GM12878 (cell line): ENCODE data around the gene KIF12. TPM values are rescaled to one million over a fixed set of nuclear protein-coding genes. Genes with fewer than 3 reads are reported as not detected.
"Not testable (repeated sequence)": the region's sequence is repeated elsewhere in the genome, so short reads cannot be mapped to it uniquely, and the experiment has no call there.

Source experiments
- ATAC-seq: fragments of 200-7000 bp; cut with Tn5 transposase; 3 replicates; pipeline ENCODE4 v1.9.1; 2020; ENCODE audit warnings: mild to moderate bottlenecking, moderate library complexity
- BruUV-seq: library from RNA; stranded (reverse); fragments of 400-500 nt; replicated peaks from 2 replicates; lab custom pipeline; 2021; lab: Mats Ljungman, UMichigan
- CTCF ChIA-PET: fragments of 300-600 bp; sonication (Branson Sonifier 250); formaldehyde crosslinking; extraction: SDS; loops from one replicate; lab custom pipeline; 2021; ENCODE audit warnings: inconsistent platforms; lab: Yijun Ruan, JAX
- POLR2A ChIA-PET: fragments of 350-600 bp; formaldehyde crosslinking; extraction: SDS; loops from one replicate; lab custom pipeline; 2021; ENCODE audit warnings: inconsistent platforms; lab: Charles Lee
- RAD21 ChIA-PET: fragments of 300-600 bp; sonication (Branson Sonifier 250); formaldehyde crosslinking; loops from one replicate; lab custom pipeline; 2023; ENCODE audit warnings: antibody characterized with exemption; ENCODE audit not compliant: unreplicated experiment; lab: Charles Lee
- SMC1A ChIA-PET: fragments of 300-600 bp; sonication (Branson Sonifier 250); formaldehyde crosslinking; loops from one replicate; lab custom pipeline; 2023; ENCODE audit not compliant: unreplicated experiment, uncharacterized antibody; lab: Charles Lee
- DNase-seq: peaks from one replicate; pipeline ENCODE4 v3.0.0-alpha.2; 2011; ENCODE audit warnings: low read depth, low spot score
- FAIRE-seq: peaks from 3 replicates; lab custom pipeline; 2011; peaks lifted over from hg19 to GRCh38; lab: Jason Lieb, UNC
- H2AFZ ChIP-seq: 2 replicates; pipeline ENCODE4 v1.6.0; 2011; ENCODE audit warnings: low read depth, low read length, control low read depth; ENCODE audit not compliant: control insufficient read depth
- H3K27ac ChIP-seq: 2 replicates; pipeline ENCODE4 v1.5.1; 2011; ENCODE audit warnings: control low read depth; ENCODE audit not compliant: control insufficient read depth, insufficient read depth
- H3K27me3 ChIP-seq, 2 experiments: replicated peaks in 1 of 2; 2 replicates each; pipeline versions ENCODE4 v1.6.0 to v1.6.1; 2011; ENCODE audit warnings: low read length in 1 of 2; ENCODE audit not compliant: control insufficient read depth in 2 of 2, insufficient read depth in 2 of 2
- H3K36me3 ChIP-seq, 2 experiments: 2 replicates each; pipeline ENCODE4 v1.5.1; 2011; ENCODE audit warnings: low read length in 1 of 2; ENCODE audit not compliant: control insufficient read depth in 2 of 2, insufficient read depth in 2 of 2
- H3K4me1 ChIP-seq: 2 replicates; pipeline ENCODE4 v1.6.1; 2011; ENCODE audit warnings: mild to moderate bottlenecking, low read length, moderate library complexity, mixed read lengths; ENCODE audit not compliant: control insufficient read depth, insufficient read depth
- H3K4me2 ChIP-seq: 2 replicates; pipeline ENCODE4 v1.6.0; 2011; ENCODE audit warnings: control low read depth; ENCODE audit not compliant: control insufficient read depth, insufficient read depth
- H3K4me3 ChIP-seq: fragments of 200-600 bp; sonication (generic); 2 replicates; pipeline ENCODE4 v1.5.1; 2016
- H3K79me2 ChIP-seq: 2 replicates; pipeline ENCODE4 v1.6.0; 2011; ENCODE audit warnings: low read length; ENCODE audit not compliant: control insufficient read depth, insufficient read depth
- H3K9ac ChIP-seq: 2 replicates; pipeline ENCODE4 v1.8.0; 2011; ENCODE audit warnings: low read length, control low read depth, mixed read lengths; ENCODE audit not compliant: control insufficient read depth, insufficient read depth
- H3K9me3 ChIP-seq: replicated peaks from 3 replicates; pipeline ENCODE4 v1.5.1; 2011; ENCODE audit warnings: mild to moderate bottlenecking, low read length; ENCODE audit not compliant: control insufficient read depth, insufficient read depth
- H4K20me1 ChIP-seq: 2 replicates; pipeline ENCODE4 v1.6.0; 2011; ENCODE audit not compliant: control insufficient read depth, insufficient read depth
- KAT2A ChIP-seq: conservative IDR thresholded peaks from 2 replicates; pipeline ENCODE4 v1.6.1; 2011; ENCODE audit warnings: low read depth, low read length; ENCODE audit not compliant: control insufficient read depth
- WGBS: methylation state at CpG from one replicate; pipeline ENCODE4 v1.1.6; 2016; ENCODE audit warnings: low lambda C conversion rate; ENCODE audit not compliant: insufficient replicate concordance, insufficient coverage; ENCODE audit errors: missing lambda C conversion rate; 5-methylcytosine and 5-hydroxymethylcytosine counted together
- in situ Hi-C: fragments of 300-500 bp; cut with MboI; formaldehyde crosslinking; loops from 9 replicates; pipeline ENCODE4 v1.14.3; 2018; ENCODE audit warnings: mixed read lengths
- intact Hi-C: fragments of 100-400 bp; cut with micrococcal nuclease; formaldehyde crosslinking; loops from one replicate; pipeline ENCODE4 v1.14.2; 2022; ENCODE audit not compliant: unreplicated experiment
- polyA plus RNA-seq, 11 experiments: library from polyadenylated mRNA; depleted of rRNA in 4 of 11; unstranded in 6 of 11; stranded (reverse) in 5 of 11; fragments of >200 nt; fragmentation: Nextera tagmentation in 4 of 11; fragmentation: Illumina TruSeq in 1 of 11; extraction: Ambion mirVana in 4 of 11; extraction: Trizol in 1 of 11; gene quantifications; 1 replicate in 1 of 11; 2 replicates in 10 of 11; pipeline versions ENCODE4 v1.2.1 to v1.2.3, GENCODE V29; 2011 to 2016; ENCODE audit warnings: inconsistent platforms in 2 of 11, missing spikeins in 2 of 11, low read depth in 1 of 11
- total RNA-seq, 4 experiments: library from RNA; depleted of rRNA in 3 of 4; stranded (reverse); fragments of >200 nt in 3 of 4; fragmentation: Illumina TruSeq in 1 of 4; extraction: Trizol in 1 of 4; gene quantifications; 2 replicates each; pipeline versions ENCODE4 v1.2.1 to v1.2.3, GENCODE V29; 2013 to 2021

The KIF12 gene
- total and polyA plus RNA-seq, 10 of the 15 experiments (the other 5 are each of a cell fraction or from before 2014, with no cell fraction given), result not detected

DNA sequence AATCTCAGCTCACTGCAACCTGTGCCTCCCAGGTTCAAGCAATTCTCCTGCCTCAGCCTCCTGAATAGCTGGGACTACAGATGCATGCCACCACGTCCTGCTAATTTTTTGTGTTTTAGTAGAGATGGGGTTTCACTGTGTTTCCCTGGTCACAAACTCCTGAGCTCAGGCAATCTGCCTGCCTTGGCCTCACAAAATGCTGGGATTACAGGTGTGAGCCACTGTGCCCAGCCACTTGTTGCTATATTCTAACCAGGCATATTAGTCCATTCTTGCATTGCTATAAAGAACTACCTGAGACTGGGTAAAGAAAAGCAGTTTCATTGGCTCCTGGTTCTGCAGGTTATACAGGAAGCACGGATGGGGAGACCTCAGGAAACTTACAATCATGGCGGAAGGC is 29.7 kb upstream of the KIF12 start:
- H3K27ac ChIP-seq, ATAC-seq, DNase-seq, H3K4me1 ChIP-seq, SMC1A ChIA-PET, H3K79me2 ChIP-seq, RAD21 ChIA-PET, in situ Hi-C loops, H3K27me3 ChIP-seq, H3K9me3 ChIP-seq, intact Hi-C loops, H4K20me1 ChIP-seq, POLR2A ChIA-PET, BruUV-seq, H3K4me2 ChIP-seq, H2AFZ ChIP-seq, H3K9ac ChIP-seq, FAIRE-seq, H3K36me3 ChIP-seq, H3K4me3 ChIP-seq: not testable (repeated sequence)
- CTCF ChIA-PET, result interaction anchor here (1.4 kb wide), 1 partner anchor 46 kb away, joined by 6 read pairs; no protein-coding TSS in a partner anchor
- 21% methylated on average over 3 of the region's 3 CpGs for WGBS

DNA sequence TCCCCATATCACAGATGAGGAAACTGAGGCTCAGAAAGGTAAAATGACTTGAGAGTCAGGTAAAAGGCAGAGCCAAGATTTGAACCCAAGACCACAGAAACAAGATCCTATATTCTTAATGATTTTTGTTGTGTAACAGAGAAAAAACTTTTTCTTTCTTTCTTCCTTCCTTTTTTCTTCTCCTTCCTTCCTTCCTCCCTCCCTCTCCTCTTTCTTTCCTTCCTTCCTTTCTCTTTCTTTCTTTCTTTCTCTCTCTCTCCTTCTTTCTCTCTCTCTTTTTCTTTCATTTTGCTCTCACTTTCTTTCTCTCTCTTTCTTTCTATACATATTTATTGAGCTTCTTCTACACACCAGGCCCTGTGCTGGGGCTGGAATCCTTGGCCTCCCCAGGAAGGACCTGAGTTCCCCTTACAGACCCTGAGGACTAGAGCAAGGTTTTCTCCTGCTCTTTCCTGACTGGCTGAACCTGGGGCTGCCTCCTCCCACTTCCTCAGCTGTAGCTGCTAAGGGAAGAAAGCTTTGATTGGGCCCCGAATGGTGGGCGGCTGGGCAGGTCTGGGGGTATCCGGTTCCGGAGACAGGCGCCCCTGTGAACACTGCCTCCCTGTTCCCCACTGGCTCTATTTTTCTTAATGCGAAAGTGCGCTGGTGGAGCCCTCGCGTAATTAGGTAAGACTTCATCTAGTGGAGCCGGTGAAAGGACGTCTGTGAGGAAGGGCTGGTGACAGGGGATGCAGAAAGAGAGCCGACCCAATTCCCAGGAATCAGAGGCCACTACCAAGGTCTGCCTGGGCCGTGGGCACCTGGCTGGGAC is 27.4 kb upstream of the KIF12 start:
- RAD21 ChIA-PET, result no interaction called here
- Histone ChIP-seq H3K79me2 (no peaks in the 10 kb centered on the region), H3K4me3 (no peak overlapping the region), H3K4me1 (no peaks in the 10 kb centered on the region), H3K9ac (no peak overlapping the region), H3K9me3 (no peaks in the 10 kb centered on the region), H4K20me1 (no peaks in the 10 kb centered on the region), H2AFZ (no peak overlapping the region), H3K4me2 (no peak overlapping the region), H3K27ac (no peak overlapping the region), H3K27me3 (no peaks in the 10 kb centered on the region; a peak in 1 of 4 replicates), H3K36me3 (no peaks in the 10 kb centered on the region)
- CTCF ChIA-PET, result no interaction called here
- FAIRE-seq, result no peak
- in situ Hi-C loops, result no loop called here
- ATAC-seq, result no peak
- SMC1A ChIA-PET, result no interaction called here
- BruUV-seq, result no TSS peak
- WGBS, result 59% methylated on average over 13 of the region's 13 CpGs
- intact Hi-C loops, result no loop called here
- POLR2A ChIA-PET, result no interaction called here
- TF ChIP-seq KAT2A, result no peak
- no peak for DNase-seq
